Memory B cell (primary cell): Measurements from ENCODE around the gene SOX30.

Experiments
- ATAC-seq: fragments of 150-1000 bp; cut with Tn5 transposase; 2 replicates; pipeline ENCODE4 v1.10.0; 2021; ENCODE audit warnings: low read depth, mild to moderate bottlenecking, moderate library complexity
- DNase-seq, 2 donors: peaks; one replicate each; pipeline ENCODE4 v3.0.0; 2022; ENCODE audit warnings: low spot score in 2 of 2
- H3K27ac Mint-ChIP-seq: one replicate; pipeline ENCODE4 v1.8.0; 2022; ENCODE audit warnings: mild to moderate bottlenecking, moderate library complexity, mixed read lengths
- H3K27me3 Mint-ChIP-seq: one replicate; pipeline ENCODE4 v1.8.0; 2022; ENCODE audit warnings: mixed read lengths
- H3K36me3 Mint-ChIP-seq: one replicate; pipeline ENCODE4 v1.8.0; 2022; ENCODE audit warnings: mild to moderate bottlenecking, mixed read lengths
- H3K4me1 Mint-ChIP-seq: one replicate; pipeline ENCODE4 v1.8.0; 2022; ENCODE audit warnings: mixed read lengths
- H3K4me3 Mint-ChIP-seq: one replicate; pipeline ENCODE4 v1.8.0; 2022; ENCODE audit warnings: mild to moderate bottlenecking, moderate library complexity, mixed read lengths
- H3K9me3 Mint-ChIP-seq: one replicate; pipeline ENCODE4 v1.8.0; 2022; ENCODE audit warnings: mixed read lengths

SOX30 gene

DNA sequence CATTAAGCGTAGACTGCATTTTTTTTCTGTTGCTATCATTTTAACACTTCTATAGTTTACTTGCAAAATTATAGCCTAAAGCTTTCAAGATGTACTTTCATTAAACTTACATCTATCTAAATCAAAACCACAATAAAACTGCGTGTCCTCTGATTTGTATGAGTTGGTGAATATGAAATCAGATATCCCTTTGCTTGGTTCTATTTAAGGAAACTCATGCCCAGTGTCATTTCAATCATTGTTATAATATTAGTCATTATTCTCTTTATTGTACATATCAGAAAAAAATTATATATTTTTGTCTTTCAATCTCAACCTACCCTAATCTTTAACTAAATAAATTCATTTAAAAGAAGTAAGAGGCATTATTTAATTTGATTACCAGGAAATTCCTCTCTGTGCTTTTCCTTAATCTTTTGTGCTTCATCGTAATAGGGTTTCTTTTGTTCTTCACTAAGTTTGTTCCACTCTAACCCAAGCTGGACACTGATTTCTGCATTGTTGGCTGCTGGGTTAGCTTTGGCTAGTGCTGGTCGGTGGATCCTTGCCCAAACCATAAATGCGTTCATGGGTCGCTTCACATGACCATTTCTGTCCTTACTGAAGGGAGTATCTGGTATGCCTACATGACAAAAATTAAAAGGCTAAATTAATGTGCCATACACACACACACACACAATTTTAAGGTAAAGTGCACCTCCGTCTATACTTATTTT is 3.8 kb downstream of the SOX30 start:
- Mint-ChIP-seq H3K36me3 (peaks cover 5% of the 10 kb centered on the region), H3K27ac (no peak overlapping the region), H3K9me3 (peaks cover under 1% of the 10 kb centered on the region), H3K4me3 (no peak overlapping the region), H3K4me1 (peaks cover 28% of the 10 kb centered on the region), H3K27me3 (no peaks in the 10 kb centered on the region)
- DNase-seq (no peak), ATAC-seq (no peak)

DNA sequence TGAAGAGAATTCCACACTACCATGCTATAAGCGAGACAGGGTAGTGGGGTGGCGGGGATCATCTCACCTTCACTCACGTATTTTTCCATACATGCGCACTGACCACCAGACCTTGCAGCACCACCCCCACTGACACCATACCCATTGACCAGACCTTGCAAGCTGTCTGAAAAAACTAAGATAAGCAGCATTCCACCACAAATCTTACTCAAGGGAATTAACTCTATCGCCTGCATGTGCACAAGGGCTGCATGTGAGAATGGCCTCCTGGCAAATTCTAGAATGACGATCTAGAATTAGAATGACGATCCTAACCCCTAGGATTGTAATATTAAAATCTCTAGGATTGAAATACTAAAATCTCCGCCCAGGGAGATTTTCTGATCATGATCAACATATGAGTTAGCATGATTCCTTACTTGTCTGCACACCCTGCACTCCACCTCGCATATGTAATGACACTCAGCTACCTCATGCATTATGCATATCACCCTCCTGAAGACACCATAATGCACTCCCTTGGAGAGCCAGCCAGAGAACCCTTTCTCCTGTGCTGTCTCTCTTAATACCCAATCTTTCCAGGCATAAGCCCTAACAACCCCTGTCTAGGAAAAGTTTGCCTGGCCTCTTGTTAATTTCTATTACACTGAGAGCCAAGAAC is 11.7 kb downstream of the SOX30 start:
- ATAC-seq = no peak
- no peak overlapping the region for H3K27ac Mint-ChIP-seq
- H3K36me3 Mint-ChIP-seq = no peaks in the 10 kb centered on the region
- peaks cover 14% of the 10 kb centered on the region for H3K4me1 Mint-ChIP-seq
- H3K27me3 Mint-ChIP-seq = no peaks in the 10 kb centered on the region
- DNase-seq = no peak
- H3K9me3 Mint-ChIP-seq = no peaks in the 10 kb centered on the region
- H3K4me3 Mint-ChIP-seq = no peak overlapping the region

DNA sequence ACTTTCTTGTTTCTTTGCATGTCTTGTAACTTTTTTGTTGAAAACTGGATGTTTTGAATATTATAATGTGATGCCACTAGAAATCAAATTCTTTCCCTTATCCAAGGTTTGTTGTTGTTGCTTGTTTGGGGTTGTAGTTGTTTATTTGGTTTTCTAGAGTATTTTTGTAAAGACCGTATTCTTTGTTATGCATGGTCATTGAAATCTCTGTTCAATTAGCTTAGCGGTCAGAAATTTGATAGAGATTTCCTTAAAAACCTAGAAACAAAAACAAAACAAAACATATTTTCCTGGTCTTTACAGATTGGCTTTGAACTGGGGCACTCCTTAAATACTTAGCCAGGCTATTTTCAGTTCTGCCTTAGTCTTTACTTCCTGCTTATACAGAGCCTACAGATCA is 21.9 kb downstream of the SOX30 start:
- DNase-seq = no peak
- Mint-ChIP-seq H3K27ac (no peak overlapping the region), H3K4me1 (peaks cover 3% of the 10 kb centered on the region), H3K36me3 (no peaks in the 10 kb centered on the region), H3K4me3 (no peak overlapping the region), H3K9me3 (peaks cover 2% of the 10 kb centered on the region), H3K27me3 (no peaks in the 10 kb centered on the region)
- no peak for ATAC-seq

DNA sequence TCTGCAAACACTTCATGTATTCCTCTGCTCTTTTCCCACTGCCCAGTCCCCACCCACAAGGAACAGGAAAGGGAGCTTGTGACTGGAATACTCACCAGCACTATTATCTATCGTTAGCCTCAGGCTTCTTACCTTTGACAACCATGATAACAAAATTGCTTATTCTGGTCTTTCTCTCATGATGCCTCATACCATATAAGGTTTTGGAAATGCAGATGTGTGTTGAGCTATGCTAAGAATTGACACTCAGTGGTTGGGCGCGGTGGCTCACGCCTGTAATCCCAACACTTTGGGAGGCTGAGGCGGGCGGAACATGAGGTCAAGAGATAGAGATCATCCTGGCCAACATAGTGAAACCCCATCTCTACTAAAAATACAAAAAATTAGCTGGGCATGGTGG is 25.4 kb downstream of the SOX30 start:
- Mint-ChIP-seq H3K4me3 (no peak overlapping the region), H3K27ac (no peak overlapping the region), H3K36me3 (no peaks in the 10 kb centered on the region), H3K4me1 (no peaks in the 10 kb centered on the region), H3K9me3 (peaks cover 2% of the 10 kb centered on the region), H3K27me3 (no peaks in the 10 kb centered on the region)
- ATAC-seq = no peak
- DNase-seq = no peak

DNA sequence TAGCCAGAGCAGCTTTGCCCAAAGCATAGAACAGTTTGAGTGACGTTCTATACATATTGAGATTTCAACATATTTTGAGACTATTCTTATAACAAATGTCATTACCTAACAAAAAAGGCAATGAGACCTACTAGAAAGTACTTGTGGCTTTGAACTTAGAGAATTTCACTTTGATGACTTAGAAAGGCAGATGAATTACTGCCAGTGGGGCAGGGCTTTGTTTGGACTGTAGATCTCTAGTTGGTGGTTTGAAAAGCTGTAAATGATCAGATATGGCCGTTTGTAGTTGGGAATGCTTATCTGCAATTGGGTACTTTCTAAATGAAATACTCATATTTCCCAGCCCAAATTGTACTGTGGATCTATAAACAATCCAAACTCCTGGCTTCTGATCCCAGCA is 28.1 kb downstream of the SOX30 start:
- ATAC-seq (no peak), DNase-seq (no peak)
- no peak overlapping the region for H3K4me3 Mint-ChIP-seq
- no peaks in the 10 kb centered on the region for H3K36me3 Mint-ChIP-seq
- H3K4me1 Mint-ChIP-seq = peaks cover 5% of the 10 kb centered on the region
- no peaks in the 10 kb centered on the region for H3K27me3 Mint-ChIP-seq
- H3K9me3 Mint-ChIP-seq = no peaks in the 10 kb centered on the region
- H3K27ac Mint-ChIP-seq = no peak overlapping the region

DNA sequence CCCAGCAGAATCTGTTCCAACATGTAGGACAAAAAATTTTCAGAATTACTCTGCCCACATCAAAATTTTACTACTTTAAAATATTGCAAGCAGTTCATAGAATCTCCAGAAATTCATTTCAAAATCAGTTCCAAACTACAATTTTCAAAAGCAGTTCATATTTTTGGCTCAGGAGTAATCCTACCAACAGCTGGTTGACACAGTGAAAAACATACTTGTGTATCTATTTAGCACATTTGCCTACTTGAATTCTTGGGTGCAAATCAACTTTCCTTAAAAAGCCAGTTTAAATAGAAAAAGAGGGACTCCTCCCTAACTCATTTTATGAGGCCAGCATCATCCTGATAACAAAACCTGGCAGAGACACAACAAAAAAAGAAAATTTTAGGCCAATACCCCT is 31.5 kb downstream of the SOX30 start:
- no peak for DNase-seq
- no peak for ATAC-seq
- Mint-ChIP-seq H3K27me3 (no peaks in the 10 kb centered on the region), H3K36me3 (no peaks in the 10 kb centered on the region), H3K9me3 (no peaks in the 10 kb centered on the region), H3K4me3 (no peak overlapping the region), H3K27ac (no peak overlapping the region), H3K4me1 (peaks cover 7% of the 10 kb centered on the region)

DNA sequence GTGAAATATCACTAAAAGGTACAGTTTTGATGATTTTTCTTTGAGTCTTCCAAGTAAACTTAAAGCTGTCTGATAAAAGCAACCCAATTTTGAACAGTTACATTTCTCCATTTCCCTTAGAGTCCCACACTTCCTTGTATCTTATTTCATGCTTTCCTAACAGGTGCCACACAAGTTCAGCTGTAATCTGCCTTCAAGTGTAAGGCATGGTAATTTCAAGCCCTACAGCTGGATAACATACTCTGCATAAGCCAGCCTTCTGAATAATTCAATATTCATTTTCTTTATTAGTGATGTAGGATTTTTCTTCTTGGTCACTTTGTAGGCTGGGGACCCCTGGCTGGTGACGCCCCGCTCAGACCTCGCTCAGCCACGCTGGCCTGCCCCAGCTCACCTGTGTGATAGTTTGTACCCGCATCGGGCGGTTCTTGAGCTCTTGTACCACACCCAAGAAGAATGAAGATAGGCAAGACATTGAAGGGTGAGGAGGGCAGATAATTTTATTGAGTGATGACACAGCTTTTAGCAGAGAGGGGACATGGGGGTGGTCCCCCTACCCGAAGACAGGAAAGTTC is 34.0 kb downstream of the SOX30 start:
- H3K36me3 Mint-ChIP-seq = no peaks in the 10 kb centered on the region
- H3K4me1 Mint-ChIP-seq = peaks cover 14% of the 10 kb centered on the region
- H3K27me3 Mint-ChIP-seq = no peaks in the 10 kb centered on the region
- no peak overlapping the region for H3K27ac Mint-ChIP-seq
- DNase-seq (no peak), ATAC-seq (no peak)
- no peak overlapping the region for H3K4me3 Mint-ChIP-seq
- H3K9me3 Mint-ChIP-seq = no peaks in the 10 kb centered on the region

DNA sequence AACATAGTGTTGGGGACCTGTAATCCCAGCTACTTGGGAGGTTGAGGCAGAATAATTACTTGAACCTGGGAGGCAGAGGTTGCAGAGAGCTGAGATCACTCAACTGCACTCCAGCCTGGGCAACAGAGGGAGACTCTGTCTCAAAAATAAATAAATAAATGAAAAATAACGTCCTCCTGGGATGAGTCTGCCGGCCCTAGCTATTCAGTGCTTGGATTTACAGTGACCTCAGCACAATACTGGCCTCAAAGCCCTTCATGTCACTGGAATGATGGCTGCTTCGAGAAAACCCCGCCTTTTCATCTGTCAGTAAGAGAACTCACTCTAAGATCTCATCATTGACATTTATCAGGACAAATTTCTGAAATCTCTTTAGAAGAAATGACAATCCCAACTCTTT is 35.5 kb downstream of the SOX30 start:
- Mint-ChIP-seq H3K36me3 (no peaks in the 10 kb centered on the region), H3K9me3 (no peaks in the 10 kb centered on the region), H3K4me1 (peaks cover 16% of the 10 kb centered on the region), H3K4me3 (no peak overlapping the region), H3K27ac (no peak overlapping the region), H3K27me3 (no peaks in the 10 kb centered on the region)
- DNase-seq (no peak), ATAC-seq (no peak)

DNA sequence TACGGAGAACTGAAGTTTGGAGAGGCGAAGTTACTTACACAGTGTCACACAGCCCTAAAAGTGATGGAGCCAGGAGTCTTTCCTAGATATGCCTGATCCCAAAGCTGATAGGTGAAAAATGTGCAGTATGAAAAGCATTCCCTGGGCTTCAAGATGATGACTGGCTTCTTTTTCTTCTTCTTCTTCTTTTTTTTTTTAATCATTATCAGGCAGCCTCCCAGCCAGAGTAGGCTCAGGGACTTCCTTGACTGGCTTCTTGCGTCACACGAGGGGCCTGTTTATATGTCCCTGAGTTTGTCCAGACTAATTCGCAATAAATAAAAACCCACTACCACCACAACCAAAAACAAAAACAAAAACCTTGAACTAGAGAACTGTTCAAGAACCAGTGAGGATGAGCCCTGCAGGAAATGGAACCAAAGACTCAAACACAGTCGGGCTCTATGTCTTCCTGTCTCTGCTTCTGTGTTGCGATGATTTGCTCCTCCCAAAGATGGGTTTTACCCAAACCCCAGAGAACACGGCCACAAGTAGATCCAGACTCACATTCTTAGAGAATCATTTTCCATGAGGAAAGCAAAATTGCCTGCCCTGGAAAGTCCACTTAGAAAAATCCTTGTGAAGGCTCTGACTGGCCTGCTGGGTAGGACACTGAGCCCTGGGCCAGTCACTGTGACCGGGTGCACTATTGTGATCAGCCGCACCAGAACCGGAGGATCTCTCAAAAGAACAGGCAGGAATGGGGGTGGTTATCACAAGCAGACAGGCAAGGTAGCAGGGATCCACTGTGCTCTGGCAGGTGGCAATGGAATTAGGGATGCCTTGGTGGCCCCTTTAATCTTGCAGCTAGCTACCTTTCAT is 38.6 kb downstream of the SOX30 start:
- Mint-ChIP-seq H3K9me3 (no peaks in the 10 kb centered on the region), H3K36me3 (no peaks in the 10 kb centered on the region), H3K27ac (peak overlapping the region; percentile 79), H3K4me3 (no peak overlapping the region), H3K27me3 (no peaks in the 10 kb centered on the region), H3K4me1 (peaks cover 17% of the 10 kb centered on the region)
- DNase-seq (no peak), ATAC-seq (peak; percentile 34)

DNA sequence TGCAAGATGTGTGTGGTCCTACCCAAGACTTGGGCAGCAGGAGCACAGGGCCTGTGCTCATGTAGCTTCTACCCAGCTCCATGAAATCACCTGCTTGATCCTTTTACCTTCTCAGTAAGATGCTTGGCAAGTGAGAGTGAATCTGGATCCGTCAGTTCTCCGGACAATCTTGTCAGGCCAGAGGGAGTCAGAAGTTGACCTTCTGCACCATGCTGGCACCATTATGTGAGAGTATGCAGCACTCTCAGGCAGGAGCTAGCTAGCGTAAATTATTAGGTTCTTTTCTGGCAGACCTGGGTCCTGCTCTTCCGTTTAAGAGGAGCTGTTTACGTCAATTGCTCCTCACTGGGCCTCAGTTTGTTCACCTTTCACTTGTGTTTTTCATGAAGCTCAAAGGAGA is 39.7 kb downstream of the SOX30 start:
- Mint-ChIP-seq H3K27ac (peak overlapping the region; percentile 79), H3K9me3 (no peaks in the 10 kb centered on the region), H3K27me3 (no peaks in the 10 kb centered on the region), H3K4me1 (peaks cover 19% of the 10 kb centered on the region), H3K36me3 (no peaks in the 10 kb centered on the region), H3K4me3 (no peak overlapping the region)
- no peak for ATAC-seq
- no peak for DNase-seq

DNA sequence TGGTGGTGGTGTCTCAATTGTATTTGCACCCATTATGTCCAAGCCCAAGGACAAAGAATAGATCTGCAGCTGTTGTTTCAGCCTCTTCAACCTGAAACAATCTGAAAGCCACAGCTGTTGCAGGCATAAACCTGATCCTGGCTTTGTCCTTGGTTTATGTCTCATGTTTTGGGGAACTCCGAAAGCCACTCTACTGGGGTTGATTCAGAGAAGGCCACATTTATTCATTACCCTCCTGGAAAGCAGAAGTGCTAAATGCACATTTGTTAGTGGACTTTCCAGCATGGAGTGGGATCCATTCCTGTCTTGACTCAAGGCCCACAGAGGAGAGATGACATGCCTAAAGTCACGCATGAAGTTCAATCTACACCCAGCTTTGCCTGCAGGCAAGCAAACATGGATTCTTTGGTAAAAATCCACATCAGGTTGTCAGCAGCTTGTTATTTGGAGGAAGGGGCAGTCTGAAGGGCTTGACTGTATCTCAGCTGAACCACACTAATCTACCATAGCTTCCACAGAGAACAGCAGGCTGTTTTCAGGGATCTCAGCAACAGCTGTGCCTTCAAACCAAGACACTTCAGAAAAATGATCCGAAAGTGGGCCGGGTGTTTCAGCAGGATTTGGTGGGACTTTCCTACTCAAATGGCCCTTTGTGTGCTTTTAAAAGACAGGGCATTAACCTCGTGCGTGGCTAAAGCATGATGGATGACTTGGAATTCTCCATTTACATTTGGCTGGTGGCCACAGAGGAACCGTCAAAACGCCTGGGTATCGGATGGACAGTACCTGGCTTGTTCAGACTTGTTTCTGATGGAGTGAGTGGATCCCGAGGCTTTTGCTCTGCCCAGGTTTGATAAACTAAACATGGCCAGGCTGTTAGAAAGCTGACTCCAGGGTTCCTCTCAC is 40.4 kb downstream of the SOX30 start:
- Mint-ChIP-seq H3K9me3 (no peaks in the 10 kb centered on the region), H3K4me1 (peaks cover 25% of the 10 kb centered on the region), H3K4me3 (no peak overlapping the region), H3K36me3 (no peaks in the 10 kb centered on the region), H3K27me3 (no peaks in the 10 kb centered on the region), H3K27ac (no peak overlapping the region)
- peak; percentile 61 for ATAC-seq
- no peak for DNase-seq

DNA sequence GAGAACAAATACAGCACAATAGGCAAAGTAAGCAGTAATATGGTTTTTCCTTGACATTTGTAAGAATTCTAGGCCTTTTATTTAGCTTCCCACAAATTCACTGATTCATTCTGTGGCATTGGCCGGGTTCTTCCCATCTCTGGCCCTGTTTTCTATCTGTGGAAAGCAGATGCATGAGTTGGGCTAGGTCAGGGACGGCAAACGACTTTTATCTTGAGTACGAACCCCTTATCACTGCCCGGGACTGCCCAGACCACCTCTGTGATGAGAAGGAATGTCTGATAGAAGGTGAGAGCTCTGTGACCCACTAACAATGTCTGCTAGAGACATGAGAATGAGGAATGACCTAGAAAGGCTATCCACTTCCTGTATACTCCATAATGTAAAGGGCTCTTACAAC is 41.2 kb downstream of the SOX30 start:
- peaks cover 30% of the 10 kb centered on the region for H3K4me1 Mint-ChIP-seq
- H3K27me3 Mint-ChIP-seq = no peaks in the 10 kb centered on the region
- DNase-seq (no peak), ATAC-seq (no peak)
- no peak overlapping the region for H3K27ac Mint-ChIP-seq
- no peaks in the 10 kb centered on the region for H3K9me3 Mint-ChIP-seq
- no peaks in the 10 kb centered on the region for H3K36me3 Mint-ChIP-seq
- H3K4me3 Mint-ChIP-seq = no peak overlapping the region

DNA sequence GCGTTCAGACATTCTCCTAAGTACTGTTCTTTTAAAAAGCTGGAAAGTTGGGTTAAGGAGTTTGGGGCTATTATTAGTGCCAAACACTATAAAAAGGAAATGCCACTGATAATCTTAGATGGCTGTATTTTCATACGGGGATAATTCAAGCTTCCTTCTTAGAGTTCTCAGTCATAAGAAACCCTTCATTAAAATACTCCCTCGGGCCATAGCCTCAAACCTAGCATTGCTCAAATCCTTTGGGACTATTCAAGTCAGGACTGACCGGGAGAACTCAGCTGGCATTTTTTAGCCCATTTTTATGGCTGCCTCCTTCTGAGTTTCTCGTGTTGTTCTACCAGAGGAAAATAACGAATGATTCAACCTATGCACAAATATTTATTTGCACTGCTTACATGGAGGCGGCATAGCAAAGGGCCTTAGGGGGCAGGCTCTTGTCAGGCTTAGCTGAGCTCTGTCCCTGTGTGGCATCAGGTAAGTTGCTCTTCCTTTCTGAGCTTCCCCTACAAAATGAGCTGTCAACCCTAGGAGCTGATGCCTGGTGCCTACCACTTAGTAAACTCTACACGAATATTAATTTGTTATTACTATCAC is 43.2 kb downstream of the SOX30 start:
- Mint-ChIP-seq H3K27me3 (no peaks in the 10 kb centered on the region), H3K4me1 (peaks cover 33% of the 10 kb centered on the region), H3K9me3 (no peaks in the 10 kb centered on the region), H3K4me3 (no peak overlapping the region), H3K27ac (no peak overlapping the region), H3K36me3 (no peaks in the 10 kb centered on the region)
- DNase-seq (no peak), ATAC-seq (no peak)
